ENCODE results near the gene RHOV.

Gene RHOV

GRCh38 chr15:40854161-40854560 lies 19.9 kb downstream of the RHOV start:
- no peak overlapping the region for H3K4me3 ChIP-seq (ENCODE audit: control insufficient read depth, low read depth, low read length)
- TF ChIP-seq CTCF (conservative IDR thresholded peaks at IDR 0.05; ENCODE audit: control insufficient read depth, insufficient read depth, low read depth, low read length) = no peak
- DNase-seq (ENCODE audit: low read depth) = no peak

GRCh38 chr15:40853241-40853890 lies 20.7 kb downstream of the RHOV start:
- DNase-seq (ENCODE audit: low read depth) = no peak
- no peak overlapping the region for H3K4me3 ChIP-seq (ENCODE audit: control insufficient read depth, low read depth, low read length)
- no peak for TF ChIP-seq CTCF (conservative IDR thresholded peaks at IDR 0.05; ENCODE audit: control insufficient read depth, insufficient read depth, low read depth, low read length)

- no peak for TF ChIP-seq CTCF (conservative IDR thresholded peaks at IDR 0.05; ENCODE audit: control insufficient read depth, insufficient read depth, low read depth, low read length)
- no peak for DNase-seq (ENCODE audit: low read depth)
Measured at GRCh38 chr15:40852529-40852928, 21.5 kb downstream of the RHOV start.

GRCh38 chr15:40850576-40851112 lies 23.4 kb downstream of the RHOV start:
- no peak overlapping the region for H3K4me3 ChIP-seq (ENCODE audit: control insufficient read depth, low read depth, low read length)

More at GRCh38 chr15:40852529-40852928, 21.5 kb downstream of the RHOV start:
- H3K4me3 ChIP-seq (ENCODE audit: control insufficient read depth, low read depth, low read length) = no peak overlapping the region

GRCh38 chr15:40847223-40847961 lies 26.6 kb downstream of the RHOV start:
- no peak overlapping the region for H3K4me3 ChIP-seq (ENCODE audit: control insufficient read depth, low read depth, low read length)
- no peak for DNase-seq (ENCODE audit: low read depth)
- no peak for TF ChIP-seq CTCF (conservative IDR thresholded peaks at IDR 0.05; ENCODE audit: control insufficient read depth, insufficient read depth, low read depth, low read length)

More at GRCh38 chr15:40850576-40851112, 23.4 kb downstream of the RHOV start:
- no peak for DNase-seq (ENCODE audit: low read depth)
- TF ChIP-seq CTCF (conservative IDR thresholded peaks at IDR 0.05; ENCODE audit: control insufficient read depth, insufficient read depth, low read depth, low read length) = no peak

- TF ChIP-seq CTCF (conservative IDR thresholded peaks at IDR 0.05; ENCODE audit: control insufficient read depth, insufficient read depth, low read depth, low read length) = no peak
- no peak overlapping the region for H3K4me3 ChIP-seq (ENCODE audit: control insufficient read depth, low read depth, low read length)
- DNase-seq (ENCODE audit: low read depth) = no peak
Measured at GRCh38 chr15:40846841-40847222, 27.2 kb downstream of the RHOV start.
